Stimulated activated memory B cell treated with anti-CD40 and anti-IgM and Interleukin-4, amounts not matched to agents 10 μg/mL and 1 μg/mL and 100 μg/mL, for 72 hours (primary cell): ENCODE measurements around the gene CRACR2A.

Experiments
- ATAC-seq: fragments of 150-1000 bp; cut with Tn5 transposase; 2 replicates; pipeline ENCODE4 v1.10.0; 2021
- H3K27ac Mint-ChIP-seq: one replicate; pipeline ENCODE4 v1.8.0; 2022; ENCODE audit warnings: mild to moderate bottlenecking, mixed read lengths
- H3K27me3 Mint-ChIP-seq: one replicate; pipeline ENCODE4 v1.8.0; 2022; ENCODE audit warnings: mixed read lengths
- H3K36me3 Mint-ChIP-seq: one replicate; pipeline ENCODE4 v1.8.0; 2022; ENCODE audit warnings: mixed read lengths
- H3K4me1 Mint-ChIP-seq: one replicate; pipeline ENCODE4 v1.8.0; 2022; ENCODE audit warnings: mixed read lengths
- H3K4me3 Mint-ChIP-seq: one replicate; pipeline ENCODE4 v1.8.0; 2022; ENCODE audit warnings: mild to moderate bottlenecking, moderate library complexity, mixed read lengths
- H3K9me3 Mint-ChIP-seq: one replicate; pipeline ENCODE4 v1.8.0; 2022; ENCODE audit warnings: mixed read lengths

Gene CRACR2A

GRCh38 chr12:3579446-3580093 is 173.3 kb downstream of the CRACR2A start:
- no peak for ATAC-seq
- Mint-ChIP-seq H3K4me1 (no peaks in the 10 kb centered on the region), H3K36me3 (no peaks in the 10 kb centered on the region), H3K27me3 (peaks cover 30% of the 10 kb centered on the region), H3K9me3 (peaks cover 2% of the 10 kb centered on the region), H3K4me3 (no peak overlapping the region), H3K27ac (no peak overlapping the region)

DNA sequence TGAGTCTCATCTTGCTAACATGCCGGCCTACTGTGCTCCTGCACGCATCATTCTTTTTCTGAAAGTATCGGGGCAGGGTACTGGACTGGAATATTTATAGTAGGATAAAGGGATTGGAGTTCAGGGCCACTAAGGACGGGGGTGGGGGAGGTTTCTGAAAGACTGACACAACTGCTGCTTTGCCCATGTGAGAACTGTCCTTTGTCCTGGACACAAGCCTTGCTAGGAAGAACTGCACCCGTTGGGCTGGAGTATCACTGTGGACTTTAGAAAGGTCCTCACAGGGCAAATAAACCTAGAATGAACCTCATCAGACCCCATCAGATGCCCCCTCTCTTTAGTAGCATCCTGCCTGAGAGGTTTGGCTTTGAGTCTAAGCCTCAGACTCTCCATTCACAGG is 174.4 kb downstream of the CRACR2A start:
- Mint-ChIP-seq H3K27me3 (peaks cover 30% of the 10 kb centered on the region), H3K36me3 (no peaks in the 10 kb centered on the region), H3K4me1 (no peaks in the 10 kb centered on the region), H3K9me3 (no peaks in the 10 kb centered on the region), H3K27ac (no peak overlapping the region), H3K4me3 (no peak overlapping the region)
- ATAC-seq = no peak

DNA sequence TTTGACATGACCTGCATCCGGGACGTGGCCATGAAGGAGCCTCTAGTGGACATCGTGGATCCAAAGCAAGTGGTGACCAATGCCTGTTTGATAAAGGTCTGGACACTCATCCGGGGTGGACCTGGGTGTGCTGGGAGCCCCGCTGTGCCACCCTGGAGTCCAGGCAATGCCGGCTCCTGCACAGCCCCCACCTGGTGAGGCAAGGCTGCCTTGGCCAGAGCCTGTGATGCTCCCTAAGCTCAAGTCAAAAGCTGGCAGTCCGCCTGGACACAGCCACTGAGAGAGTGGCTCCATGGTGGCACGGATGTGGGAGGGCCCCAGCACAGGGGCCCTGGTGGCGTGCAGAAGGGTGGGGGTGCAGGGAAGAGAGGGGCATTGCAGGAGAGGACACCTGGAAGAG is 176.0 kb downstream of the CRACR2A start:
- no peak for ATAC-seq
- Mint-ChIP-seq H3K4me3 (no peak overlapping the region), H3K36me3 (no peaks in the 10 kb centered on the region), H3K27me3 (peaks cover 39% of the 10 kb centered on the region), H3K4me1 (no peaks in the 10 kb centered on the region), H3K27ac (no peak overlapping the region), H3K9me3 (no peaks in the 10 kb centered on the region)

DNA sequence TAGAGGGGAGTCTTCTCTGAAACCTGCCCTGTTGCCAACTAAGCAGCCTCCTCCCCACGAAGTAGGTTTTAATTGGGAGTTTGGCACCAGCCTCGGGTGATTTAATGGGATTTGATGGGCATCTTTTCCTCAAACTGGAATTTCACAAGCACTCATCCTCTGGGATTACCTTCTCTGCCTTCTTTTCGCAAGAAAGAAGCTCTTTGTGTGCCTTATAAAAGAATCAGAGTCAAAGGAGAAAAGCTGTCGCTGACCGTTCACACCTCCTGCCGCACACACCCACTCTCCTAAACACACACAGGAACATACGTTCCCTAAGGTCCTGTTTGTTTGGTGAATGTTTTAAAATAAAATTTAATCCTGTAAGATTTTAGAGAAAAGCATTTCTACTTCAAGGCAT is 177.9 kb downstream of the CRACR2A start:
- no peaks in the 10 kb centered on the region for H3K36me3 Mint-ChIP-seq

DNA sequence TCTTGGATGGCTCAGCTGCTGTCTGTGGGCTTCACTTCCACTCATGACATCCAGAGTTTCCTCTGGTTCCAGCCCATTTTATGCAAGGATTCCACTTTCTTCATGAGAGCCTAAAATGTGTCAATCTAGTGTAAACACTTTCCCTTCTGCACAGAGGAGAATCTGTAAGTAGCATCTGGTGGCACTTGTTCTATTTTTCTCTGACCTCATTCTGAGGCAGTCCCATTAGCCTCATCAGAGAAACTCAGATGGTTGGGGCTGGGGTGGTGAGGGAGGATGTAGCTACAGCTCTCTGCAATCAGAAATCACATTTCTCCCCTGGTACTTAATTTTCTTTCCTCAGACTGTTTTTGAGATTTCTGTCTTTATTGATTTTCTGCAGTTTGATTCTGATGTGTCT is 180.3 kb downstream of the CRACR2A start:
- Mint-ChIP-seq H3K27ac (no peak overlapping the region), H3K4me3 (no peak overlapping the region), H3K4me1 (no peaks in the 10 kb centered on the region), H3K9me3 (no peaks in the 10 kb centered on the region), H3K36me3 (no peaks in the 10 kb centered on the region), H3K27me3 (peaks cover 27% of the 10 kb centered on the region)
- ATAC-seq = no peak

More for the DNA sequence above, 177.9 kb downstream of the CRACR2A start:
- Mint-ChIP-seq H3K27ac (no peak overlapping the region), H3K27me3 (peaks cover 39% of the 10 kb centered on the region), H3K4me1 (no peaks in the 10 kb centered on the region), H3K9me3 (no peaks in the 10 kb centered on the region), H3K4me3 (no peak overlapping the region)
- no peak for ATAC-seq

- no peak for ATAC-seq
- Mint-ChIP-seq H3K9me3 (no peaks in the 10 kb centered on the region), H3K27me3 (peaks cover 19% of the 10 kb centered on the region), H3K27ac (no peak overlapping the region), H3K4me1 (no peaks in the 10 kb centered on the region), H3K4me3 (no peak overlapping the region), H3K36me3 (no peaks in the 10 kb centered on the region)
These were observed 181.2 kb downstream of the CRACR2A start for GRCh38 chr12:3571724-3572123.

DNA sequence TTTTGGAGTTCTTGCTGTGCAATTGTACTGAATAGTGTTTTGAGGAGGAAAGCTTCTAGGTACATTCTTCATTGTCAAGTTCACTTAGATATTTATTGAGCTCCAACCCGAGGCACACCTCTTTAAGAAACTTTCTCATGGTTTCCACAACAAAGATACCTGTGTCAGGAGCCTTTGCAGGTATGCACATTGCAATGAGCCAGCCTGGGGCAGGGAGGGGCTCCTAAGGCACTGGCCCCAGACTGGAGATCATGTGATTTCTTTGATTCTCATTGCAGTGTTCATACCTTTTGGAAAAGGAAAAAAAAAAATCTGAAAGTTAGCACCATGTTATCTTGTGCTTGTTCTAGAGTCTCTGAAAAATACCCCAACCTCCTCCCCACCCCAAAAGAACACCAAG is 181.6 kb downstream of the CRACR2A start:
- H3K9me3 Mint-ChIP-seq = no peaks in the 10 kb centered on the region
- no peak overlapping the region for H3K27ac Mint-ChIP-seq
- no peak for ATAC-seq
- no peak overlapping the region for H3K4me3 Mint-ChIP-seq
- no peaks in the 10 kb centered on the region for H3K36me3 Mint-ChIP-seq
- H3K27me3 Mint-ChIP-seq = peaks cover 15% of the 10 kb centered on the region
- no peaks in the 10 kb centered on the region for H3K4me1 Mint-ChIP-seq

- Mint-ChIP-seq H3K27ac (no peak overlapping the region), H3K36me3 (no peaks in the 10 kb centered on the region), H3K4me1 (no peaks in the 10 kb centered on the region), H3K9me3 (no peaks in the 10 kb centered on the region), H3K27me3 (peaks cover 9% of the 10 kb centered on the region), H3K4me3 (no peak overlapping the region)
- no peak for ATAC-seq
These were observed 184.2 kb downstream of the CRACR2A start for GRCh38 chr12:3568695-3569094.

- H3K27ac Mint-ChIP-seq = no peak overlapping the region
- no peaks in the 10 kb centered on the region for H3K9me3 Mint-ChIP-seq
- no peak overlapping the region for H3K4me3 Mint-ChIP-seq
- no peak for ATAC-seq
- H3K36me3 Mint-ChIP-seq = no peaks in the 10 kb centered on the region
- no peaks in the 10 kb centered on the region for H3K4me1 Mint-ChIP-seq
- no peaks in the 10 kb centered on the region for H3K27me3 Mint-ChIP-seq
These were observed 186.9 kb downstream of the CRACR2A start for GRCh38 chr12:3565985-3566384.
